HG03575 (cell line): ENCODE results near the gene BRD3.

Experiments
- ATAC-seq: cut with Tn5 transposase; IDR thresholded peaks from one replicate; pipeline ENCODE4 v1.9.1; 2021; ENCODE audit not compliant: unreplicated experiment, insufficient number of reproducible peaks, low FRiP score; ENCODE audit errors: extremely low read depth

BRD3 gene

GRCh38 chr9:134057307-134057657, 10.5 kb downstream of the BRD3 start:
- ATAC-seq: no peak

GRCh38 chr9:134056483-134057306, 11.1 kb downstream of the BRD3 start:
- no peak for ATAC-seq

DNA sequence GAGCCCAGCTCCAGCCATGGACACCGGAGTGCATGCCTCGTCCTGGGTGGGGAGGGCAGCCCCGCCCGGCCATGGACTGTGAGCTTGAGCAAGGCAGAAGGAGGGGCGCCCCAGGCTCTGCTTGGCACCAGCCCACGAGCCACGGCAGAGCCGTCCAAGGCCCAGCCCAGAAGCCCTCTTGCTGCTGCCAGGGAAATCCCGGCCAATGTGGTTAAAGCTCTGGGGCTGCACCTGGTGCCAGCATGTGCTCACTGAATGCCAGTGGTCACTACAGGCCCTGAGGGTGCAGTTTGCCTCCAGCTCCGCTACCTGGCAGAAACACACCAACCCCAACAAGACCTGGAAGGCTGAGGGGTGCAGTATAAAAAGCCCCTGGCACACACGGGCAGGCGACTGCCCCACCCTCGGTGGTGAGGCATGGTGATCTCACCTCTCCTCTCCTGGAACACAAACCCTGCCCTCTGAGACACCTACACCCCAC, 11.8 kb downstream of the BRD3 start:
- no peak for ATAC-seq

DNA sequence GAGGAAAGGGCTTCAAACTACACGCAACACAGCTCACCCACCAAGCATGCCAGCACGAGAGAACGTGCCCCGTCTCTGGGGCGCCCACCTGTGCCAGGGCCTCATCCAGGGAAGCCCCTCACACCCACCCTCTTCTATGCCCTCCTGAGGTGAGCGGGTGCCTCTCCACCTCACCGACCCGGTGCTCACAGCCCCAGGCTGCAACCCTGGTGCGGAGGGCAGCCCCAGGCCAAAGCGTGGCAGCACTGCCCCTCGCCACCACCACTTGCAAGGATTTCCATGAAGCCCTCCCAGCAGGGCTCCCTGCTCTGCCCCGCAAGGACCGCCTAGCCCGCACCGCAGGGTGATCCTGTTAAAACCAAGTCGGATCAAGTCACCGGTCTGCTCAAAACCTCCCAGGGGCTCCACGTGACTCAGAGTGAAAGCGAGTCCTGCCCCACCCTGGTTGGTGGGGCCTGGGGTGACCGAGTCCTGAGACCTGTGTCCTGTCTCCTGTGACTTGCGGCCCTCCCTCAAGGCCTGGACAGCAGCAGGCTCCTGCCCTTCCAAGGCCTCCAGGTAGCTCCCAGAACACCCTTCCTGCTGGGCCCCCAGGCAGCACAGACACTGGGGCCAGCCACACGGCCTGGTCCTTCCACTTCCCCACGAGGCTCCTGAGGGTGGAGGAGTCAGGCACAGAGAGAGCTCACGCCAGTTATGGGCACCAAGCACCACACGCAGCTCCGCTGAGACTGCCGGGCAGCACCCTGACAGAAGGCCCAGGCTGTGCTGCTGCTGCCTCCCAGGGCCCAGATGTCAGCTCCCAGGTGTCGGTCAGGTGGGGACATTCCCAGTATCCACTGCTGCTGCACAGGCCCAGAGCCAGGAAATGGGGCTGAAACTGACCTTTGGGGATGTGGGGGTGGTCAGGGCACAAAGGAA, 12.7 kb downstream of the BRD3 start:
- ATAC-seq: no peak

DNA sequence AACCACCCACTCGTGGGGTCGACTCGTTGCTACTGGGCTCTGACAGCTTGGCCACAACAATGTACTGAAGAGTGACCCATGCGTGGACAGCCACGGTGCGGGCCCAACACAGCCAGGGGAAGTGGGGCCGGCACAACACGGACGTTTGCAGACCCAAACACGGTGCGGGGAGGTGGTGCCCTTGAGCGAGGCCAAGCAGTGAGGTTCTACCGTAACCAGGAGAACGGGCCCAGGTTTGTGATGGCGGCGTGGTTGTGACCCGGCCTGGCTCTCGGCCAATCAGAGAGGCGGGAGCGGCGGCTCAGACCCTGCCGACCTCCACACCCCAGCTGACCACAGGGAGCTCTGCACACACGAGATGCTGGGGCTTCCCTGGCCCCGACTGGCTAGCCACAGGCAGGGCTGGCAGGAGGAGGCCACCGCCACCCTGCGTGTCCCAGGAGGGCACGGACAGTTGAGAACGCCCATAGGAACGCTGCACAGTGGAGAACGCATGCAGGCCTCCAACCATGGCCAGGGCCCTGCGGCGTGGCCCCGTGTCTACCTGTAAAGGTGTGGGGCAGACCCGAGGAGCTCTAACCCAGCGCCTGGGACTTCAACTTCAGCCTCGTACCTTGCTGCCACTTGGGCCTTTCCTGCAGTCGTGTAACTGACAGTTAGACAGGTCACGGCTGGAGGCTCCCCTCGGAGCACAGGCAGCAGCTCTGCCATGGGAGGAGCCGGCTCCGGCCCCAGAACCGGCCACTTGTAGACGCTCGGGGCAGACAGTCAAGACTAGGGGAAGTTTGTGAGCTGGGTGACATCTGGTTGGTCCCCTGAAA, 13.7 kb downstream of the BRD3 start:
- ATAC-seq: no peak

GRCh38 chr9:134053401-134053871, 14.4 kb downstream of the BRD3 start:
- no peak for ATAC-seq

GRCh38 chr9:134052941-134053340, 14.9 kb downstream of the BRD3 start:
- no peak for ATAC-seq

GRCh38 chr9:134052491-134052890, 15.3 kb downstream of the BRD3 start:
- no peak for ATAC-seq

- no peak for ATAC-seq
These were observed 16.5 kb downstream of the BRD3 start for GRCh38 chr9:134051319-134051718.

GRCh38 chr9:134050726-134051125, 17.1 kb downstream of the BRD3 start:
- ATAC-seq: no peak

DNA sequence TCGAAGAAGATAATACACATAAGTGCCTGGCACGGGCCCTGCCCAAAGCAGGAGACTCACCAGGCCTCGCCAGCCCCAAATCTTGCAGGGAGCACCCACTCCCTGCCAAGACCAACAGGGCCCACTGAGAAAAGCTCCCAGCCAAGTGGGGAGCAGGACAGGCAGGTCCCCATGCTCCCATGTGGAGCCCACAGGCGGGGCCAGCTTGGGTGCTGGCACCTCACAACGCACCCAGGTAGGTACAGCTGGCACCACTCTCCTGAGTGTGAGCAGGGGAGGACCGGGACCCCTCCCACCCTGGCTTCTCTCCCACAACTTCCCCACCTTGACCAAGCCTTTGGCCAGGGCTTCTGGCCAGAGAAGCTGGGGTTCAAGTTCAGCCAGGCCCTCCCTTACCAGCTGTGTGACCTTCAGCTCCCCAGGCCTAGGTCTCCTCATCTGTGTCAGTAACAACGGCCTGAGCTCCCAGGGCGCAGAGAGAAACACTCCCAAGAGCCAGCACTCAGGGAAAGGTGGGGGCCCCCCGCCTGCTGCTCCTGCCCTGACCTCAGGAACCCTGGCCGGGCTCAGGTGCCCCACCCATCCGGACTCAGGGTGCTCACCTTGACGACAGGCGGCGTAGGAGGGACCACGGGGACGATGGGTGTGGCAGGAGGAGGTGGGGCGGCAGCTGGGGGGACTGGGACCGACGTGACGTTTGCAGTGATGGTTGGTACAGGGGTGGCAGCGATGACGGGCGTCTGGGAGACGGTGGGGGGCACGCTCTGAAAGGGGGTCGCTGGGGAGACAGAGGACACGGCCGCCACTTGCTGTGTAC, 17.8 kb downstream of the BRD3 start:
- ATAC-seq: no peak

GRCh38 chr9:134049236-134049635, 18.6 kb downstream of the BRD3 start:
- no peak for ATAC-seq

- ATAC-seq: no peak
These were observed 19.3 kb downstream of the BRD3 start for GRCh38 chr9:134048582-134048968.

- ATAC-seq: no peak
These were observed 19.8 kb downstream of the BRD3 start for GRCh38 chr9:134047868-134048581.

DNA sequence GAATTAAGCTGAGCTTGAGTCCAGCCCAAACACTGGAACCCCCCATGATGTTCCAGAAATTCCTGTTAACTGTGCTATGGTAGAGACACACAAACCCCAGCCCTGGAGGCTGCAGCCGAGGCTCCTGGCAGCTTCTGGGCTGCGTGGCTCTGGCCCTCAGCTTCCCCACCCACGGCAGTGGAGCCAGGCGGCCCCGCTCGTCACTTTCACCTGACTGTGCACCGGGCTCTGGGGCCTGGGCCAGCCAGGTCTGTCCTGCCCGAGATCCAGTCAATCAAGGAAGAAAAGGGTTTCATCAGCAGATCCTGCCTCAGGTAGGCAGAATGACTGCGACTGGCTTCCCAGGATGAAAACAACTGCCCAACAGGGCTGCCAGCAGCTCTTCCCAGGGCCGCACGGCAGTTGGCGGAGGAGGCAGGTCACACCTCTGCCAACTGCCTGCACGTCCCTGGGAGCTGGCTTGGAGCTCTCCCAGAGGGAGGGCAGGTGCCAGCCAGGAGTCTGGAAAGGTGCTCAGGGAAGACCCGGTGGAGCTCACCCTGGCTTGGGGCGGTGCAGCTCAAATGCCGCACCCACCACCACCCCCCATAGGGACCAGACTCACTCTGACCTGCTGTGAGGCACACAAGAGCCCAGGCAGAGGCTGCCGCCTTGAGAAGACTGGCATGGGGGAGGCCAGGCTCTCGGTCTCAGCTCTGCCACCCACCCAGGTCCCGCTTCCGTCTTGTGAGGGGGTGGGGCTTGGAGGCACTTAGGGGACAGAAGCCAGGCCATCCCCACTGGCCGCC, 20.7 kb downstream of the BRD3 start:
- no peak for ATAC-seq

- no peak for ATAC-seq
These were observed 21.8 kb downstream of the BRD3 start for GRCh38 chr9:134045841-134046544.
